ENCODE results near the gene PPM1F. TPM values are rescaled to one million over a fixed set of nuclear protein-coding genes. Genes with fewer than 3 reads are reported as not detected.
A peak's percentile ranks its signal among the peaks of the same experiment; 100 is the strongest.

The PPM1F gene
- total RNA-seq, 2 donors from 2014 or later: 14.5 to 26.4 TPM

DNA sequence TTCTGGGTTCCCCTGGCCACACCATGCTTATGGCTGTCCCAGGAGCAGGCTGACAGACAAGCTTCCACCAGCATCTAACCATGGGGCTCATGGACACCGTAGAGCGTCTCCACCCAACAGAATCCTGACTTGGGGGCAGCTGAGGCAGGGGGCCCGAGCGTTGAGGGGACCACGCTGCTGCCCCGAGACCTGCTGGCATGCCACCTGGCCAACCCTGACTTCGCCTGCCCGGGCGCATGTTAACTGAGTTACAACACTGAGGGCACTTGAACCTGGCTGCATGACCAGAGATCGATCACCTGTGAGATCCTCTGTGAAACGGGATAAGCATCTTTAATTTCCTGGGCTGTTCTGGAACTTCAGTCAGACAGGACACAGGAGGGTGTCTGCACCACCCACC lies 13.7 kb downstream of the PPM1F start:
- ATAC-seq: no peak
- no peak for DNase-seq
- peaks cover 34% of the 10 kb centered on the region for H3K4me1 ChIP-seq
- 58 to 64% methylated on average over 4 to 11 of the region's 11 CpGs for WGBS, 2 donors
- H3K4me3 ChIP-seq: no peak overlapping the region
- H3K27me3 ChIP-seq: no peaks in the 10 kb centered on the region
- no peaks in the 10 kb centered on the region for H3K36me3 ChIP-seq (replicated peaks in 1 of 2; ENCODE audit: insufficient read depth in 1 of 2, low read depth in 2 of 2)
- intact Hi-C loops (cut with DNase I): no loop called here
- H3K27ac ChIP-seq: peak overlapping the region in 3 of 4 donors; percentile 86 to 95 (median 91)
- TF ChIP-seq POLR2A (IDR thresholded peaks at IDR 0.05): no peak
- TF ChIP-seq, protein P1, sequence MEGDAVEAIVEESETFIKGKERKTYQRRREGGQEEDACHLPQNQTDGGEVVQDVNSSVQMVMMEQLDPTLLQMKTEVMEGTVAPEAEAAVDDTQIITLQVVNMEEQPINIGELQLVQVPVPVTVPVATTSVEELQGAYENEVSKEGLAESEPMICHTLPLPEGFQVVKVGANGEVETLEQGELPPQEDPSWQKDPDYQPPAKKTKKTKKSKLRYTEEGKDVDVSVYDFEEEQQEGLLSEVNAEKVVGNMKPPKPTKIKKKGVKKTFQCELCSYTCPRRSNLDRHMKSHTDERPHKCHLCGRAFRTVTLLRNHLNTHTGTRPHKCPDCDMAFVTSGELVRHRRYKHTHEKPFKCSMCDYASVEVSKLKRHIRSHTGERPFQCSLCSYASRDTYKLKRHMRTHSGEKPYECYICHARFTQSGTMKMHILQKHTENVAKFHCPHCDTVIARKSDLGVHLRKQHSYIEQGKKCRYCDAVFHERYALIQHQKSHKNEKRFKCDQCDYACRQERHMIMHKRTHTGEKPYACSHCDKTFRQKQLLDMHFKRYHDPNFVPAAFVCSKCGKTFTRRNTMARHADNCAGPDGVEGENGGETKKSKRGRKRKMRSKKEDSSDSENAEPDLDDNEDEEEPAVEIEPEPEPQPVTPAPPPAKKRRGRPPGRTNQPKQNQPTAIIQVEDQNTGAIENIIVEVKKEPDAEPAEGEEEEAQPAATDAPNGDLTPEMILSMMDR (IDR thresholded peaks at IDR 0.05): no peak
- H3K9me3 ChIP-seq: no peaks in the 10 kb centered on the region

DNA sequence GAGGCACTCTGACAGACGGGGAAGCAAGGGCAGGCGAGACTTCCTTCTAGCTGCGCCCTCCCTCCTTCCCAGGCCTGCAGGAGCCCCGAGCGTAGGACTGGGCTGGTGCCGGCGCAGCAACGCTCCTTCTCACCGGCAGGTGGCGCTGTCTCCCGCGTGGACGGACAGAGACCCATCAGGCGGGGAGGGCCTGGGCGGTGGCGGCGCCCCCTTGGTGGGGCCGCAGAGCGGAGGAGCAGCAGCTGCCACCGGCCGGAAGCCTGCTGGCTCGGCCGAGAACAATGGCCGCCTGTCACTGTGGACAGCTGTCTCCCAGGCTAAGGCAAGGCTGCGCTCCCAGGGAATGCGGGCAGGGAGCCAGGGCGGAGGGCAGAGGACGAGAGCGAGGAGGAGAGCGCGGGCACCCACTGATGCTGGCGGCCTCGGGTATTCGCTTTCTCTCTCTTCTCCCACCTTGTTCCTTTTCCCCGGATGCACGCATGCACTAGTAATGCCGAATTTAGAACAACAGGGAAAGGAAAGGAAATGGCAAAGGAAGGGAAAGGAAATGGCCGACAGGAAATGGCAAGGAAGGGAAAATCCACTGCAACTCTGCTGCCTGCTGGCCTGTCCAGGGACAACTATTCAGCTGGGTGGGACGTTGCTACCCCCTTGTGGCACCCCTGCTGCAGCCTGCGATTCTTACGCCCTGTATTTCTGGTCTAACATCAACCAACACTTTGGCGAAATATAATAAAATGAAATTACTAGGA lies 14.4 kb downstream of the PPM1F start:
- H3K9me3 ChIP-seq: no peaks in the 10 kb centered on the region
- peak; percentile 92 to 95 (median 94) for DNase-seq
- ATAC-seq: peak; percentile 86
- H3K27me3 ChIP-seq: no peaks in the 10 kb centered on the region
- intact Hi-C loops (cut with DNase I): no loop called here
- H3K27ac ChIP-seq: peak overlapping the region; percentile 86 to 95 (median 93)
- peaks cover 34% of the 10 kb centered on the region for H3K4me1 ChIP-seq
- peak overlapping the region; percentile 24 to 32 for H3K4me3 ChIP-seq
- WGBS, 2 donors: 1 to 2% methylated on average over 32 to 42 of the region's 42 CpGs
- peak; percentile 26 to 73 (median 72) for TF ChIP-seq POLR2A (IDR thresholded peaks at IDR 0.05)
- TF ChIP-seq, protein P1 (IDR thresholded peaks at IDR 0.05): peak; percentile 95 to 99 (median 98)
- peaks cover 0 to 3% of the 10 kb centered on the region in 2 donors for H3K36me3 ChIP-seq (replicated peaks in 1 of 2; ENCODE audit: insufficient read depth in 1 of 2, low read depth in 2 of 2)

DNA sequence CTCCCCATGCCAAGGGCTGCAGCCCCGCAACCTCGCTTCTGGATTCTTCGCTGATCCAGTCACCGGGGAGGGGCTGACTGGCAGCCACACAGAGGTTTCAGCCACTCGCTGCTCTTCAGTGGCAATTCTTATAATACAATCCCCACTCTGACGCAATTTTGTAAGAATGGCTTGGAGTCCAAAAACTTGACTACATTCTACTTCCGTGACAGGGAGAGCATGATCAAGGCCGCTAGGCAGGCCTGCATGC lies 14.9 kb downstream of the PPM1F start:
- H3K4me1 ChIP-seq: peaks cover 31% of the 10 kb centered on the region
- ATAC-seq (no peak), DNase-seq (no peak)
- H3K36me3 ChIP-seq (replicated peaks in 1 of 2; ENCODE audit: insufficient read depth in 1 of 2, low read depth in 2 of 2): peaks cover 0 to 8% of the 10 kb centered on the region in 2 donors
- no peak overlapping the region for H3K4me3 ChIP-seq
- TF ChIP-seq, protein P1 (IDR thresholded peaks at IDR 0.05): no peak
- TF ChIP-seq POLR2A (IDR thresholded peaks at IDR 0.05): no peak
- WGBS, 2 donors: 0 to 4% methylated on average over 4 to 8 of the region's 8 CpGs
- intact Hi-C loops (cut with DNase I): no loop called here
- no peaks in the 10 kb centered on the region for H3K27me3 ChIP-seq
- no peaks in the 10 kb centered on the region for H3K9me3 ChIP-seq
- peak overlapping the region; percentile 86 to 95 (median 93) for H3K27ac ChIP-seq

DNA sequence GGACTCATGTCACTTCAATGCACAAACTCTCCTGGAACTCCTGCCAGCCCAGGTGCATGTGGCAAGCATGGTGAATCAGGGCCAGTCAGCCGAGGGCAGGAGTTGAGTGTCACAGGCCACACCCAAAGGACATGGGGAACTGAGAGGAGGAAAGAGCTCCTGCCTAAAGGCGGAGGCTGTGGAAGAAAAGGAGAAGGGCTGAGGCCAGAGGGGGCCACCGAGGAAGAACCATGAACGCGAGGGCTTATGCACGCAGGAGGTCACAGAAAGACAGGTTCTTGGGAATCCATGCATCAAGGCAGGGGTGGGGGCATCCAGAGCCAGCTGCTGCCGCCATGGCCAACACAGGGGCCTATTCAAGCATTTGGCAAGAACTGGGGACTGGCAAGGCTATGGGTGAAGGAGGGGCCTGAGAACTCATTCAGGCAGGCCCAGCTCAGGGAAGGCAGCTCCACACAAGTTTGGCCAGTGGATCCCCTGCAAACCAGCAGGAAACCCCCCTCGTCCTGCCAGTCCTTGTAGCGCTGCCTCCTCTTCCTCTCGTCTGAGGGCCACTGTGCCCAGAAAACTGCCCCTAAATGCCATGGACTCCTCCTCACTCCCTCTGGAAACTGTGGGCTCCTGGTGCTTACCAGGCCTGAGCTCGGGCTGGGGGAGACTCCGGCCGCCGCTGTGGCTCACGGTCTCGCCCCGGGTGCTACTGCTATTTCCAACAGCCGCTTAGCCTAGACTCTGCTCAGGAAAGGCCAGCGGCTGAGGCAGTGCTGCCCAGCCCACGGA lies 15.4 kb downstream of the PPM1F start:
- Histone ChIP-seq H3K4me3 (no peak overlapping the region), H3K4me1 (peaks cover 29% of the 10 kb centered on the region), H3K27me3 (no peaks in the 10 kb centered on the region), H3K9me3 (no peaks in the 10 kb centered on the region), H3K27ac (peak overlapping the region; percentile 86 to 95 (median 93)), H3K36me3 (replicated peaks in 1 of 2; ENCODE audit: insufficient read depth in 1 of 2, low read depth in 2 of 2) (peaks cover 0 to 11% of the 10 kb centered on the region in 2 donors)
- peak in 3 of 4 donors; percentile 51 to 63 (median 59) for DNase-seq
- 68 to 70% methylated on average over 17 to 20 of the region's 20 CpGs for WGBS, 2 donors
- TF ChIP-seq, protein P1 (IDR thresholded peaks at IDR 0.05): no peak
- TF ChIP-seq POLR2A (IDR thresholded peaks at IDR 0.05): no peak
- intact Hi-C loops (cut with DNase I): no loop called here
- ATAC-seq: no peak
